Activated naive CD4-positive, alpha-beta T cell treated with anti-CD3 and anti-CD28 coated beads, Interleukin-2, amount 10 ng/mL, durations not matched to agents 7 days and 5 days (primary cell): Measurements from ENCODE around the gene AFMID.

Source experiments
- CTCF ChIA-PET: fragments of 350-600 bp; sonication (Branson Sonifier 250); formaldehyde crosslinking; loops from one replicate; lab custom pipeline; 2021; ENCODE audit warnings: antibody characterized with exemption; lab: Charles Lee
- DNase-seq: peaks from one replicate; pipeline ENCODE4 v3.0.0-alpha.2; 2020
- H3K27ac Mint-ChIP-seq: one replicate; pipeline ENCODE4 v1.8.0; 2021; ENCODE audit warnings: mild to moderate bottlenecking, moderate library complexity, mixed read lengths
- H3K27me3 Mint-ChIP-seq: one replicate; pipeline ENCODE4 v1.8.0; 2021; ENCODE audit warnings: mild to moderate bottlenecking, mixed read lengths
- H3K36me3 Mint-ChIP-seq: one replicate; pipeline ENCODE4 v1.8.0; 2021; ENCODE audit warnings: mixed read lengths
- H3K4me1 Mint-ChIP-seq: one replicate; pipeline ENCODE4 v1.8.0; 2021; ENCODE audit warnings: mixed read lengths
- H3K4me3 Mint-ChIP-seq: one replicate; pipeline ENCODE4 v1.8.0; 2021; ENCODE audit warnings: mild to moderate bottlenecking, moderate library complexity, mixed read lengths
- H3K9me3 Mint-ChIP-seq: one replicate; pipeline ENCODE4 v1.8.0; 2021; ENCODE audit warnings: mixed read lengths

AFMID gene

GRCh38 chr17:78237401-78238012 is 50.3 kb downstream of the AFMID start:
- Mint-ChIP-seq H3K36me3 (no peaks in the 10 kb centered on the region), H3K4me3 (no peak overlapping the region), H3K9me3 (no peaks in the 10 kb centered on the region), H3K27ac (no peak overlapping the region), H3K4me1 (peaks cover 2% of the 10 kb centered on the region), H3K27me3 (peaks cover 52% of the 10 kb centered on the region)
- CTCF ChIA-PET: interaction anchor here (0.5 to 3.2 kb wide), 2 partner anchors 13 to 71 kb away, joined by 3 to 14 read pairs; no protein-coding TSS in a partner anchor
- DNase-seq: no peak

DNA sequence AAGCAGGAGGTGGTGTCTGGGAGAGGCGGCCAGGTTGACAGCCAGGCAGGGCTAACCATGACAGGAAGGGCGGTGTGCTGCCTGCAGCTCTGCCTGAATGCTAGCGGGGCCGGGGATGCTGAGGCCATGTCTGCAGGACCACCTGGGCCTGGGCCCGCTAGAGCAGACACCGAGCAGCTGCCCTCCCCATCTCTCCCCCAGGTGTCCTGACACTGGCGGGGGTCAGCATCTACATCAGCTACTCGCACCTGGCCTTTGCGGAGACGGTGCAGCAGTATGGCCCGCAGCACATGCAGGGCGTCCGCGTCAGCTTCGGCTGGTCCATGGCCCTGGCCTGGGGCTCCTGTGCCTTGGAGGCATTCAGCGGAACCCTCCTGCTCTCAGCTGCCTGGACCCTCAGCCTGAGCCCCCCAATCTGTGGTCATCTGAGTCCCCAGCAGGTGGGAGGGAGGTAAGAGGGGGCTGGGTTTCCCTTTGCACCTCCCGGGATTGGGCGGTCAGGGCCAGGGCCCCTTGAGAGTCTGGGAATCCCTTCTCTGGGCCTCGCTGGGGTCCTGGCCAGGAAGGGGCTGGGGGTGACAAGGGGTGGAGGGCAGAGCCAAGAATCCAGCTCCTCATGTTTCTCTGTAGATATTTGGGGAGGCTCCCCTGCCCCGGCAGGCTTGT is 51.8 kb downstream of the AFMID start:
- Mint-ChIP-seq H3K4me1 (no peaks in the 10 kb centered on the region), H3K9me3 (no peaks in the 10 kb centered on the region), H3K4me3 (no peak overlapping the region), H3K27me3 (peaks cover 39% of the 10 kb centered on the region), H3K36me3 (no peaks in the 10 kb centered on the region), H3K27ac (no peak overlapping the region)
- CTCF ChIA-PET: interaction anchor here (3.2 kb wide), 1 partner anchor 12 kb away, joined by 14 read pairs; no protein-coding TSS in a partner anchor
- DNase-seq: no peak

GRCh38 chr17:78239489-78239931 is 52.3 kb downstream of the AFMID start:
- no peaks in the 10 kb centered on the region for H3K36me3 Mint-ChIP-seq
- H3K9me3 Mint-ChIP-seq: no peaks in the 10 kb centered on the region
- H3K4me3 Mint-ChIP-seq: no peak overlapping the region
- no peak for DNase-seq
- CTCF ChIA-PET: no interaction called here
- peaks cover 37% of the 10 kb centered on the region for H3K27me3 Mint-ChIP-seq
- H3K4me1 Mint-ChIP-seq: no peaks in the 10 kb centered on the region
- H3K27ac Mint-ChIP-seq: no peak overlapping the region

- H3K36me3 Mint-ChIP-seq: no peaks in the 10 kb centered on the region
- no peak for DNase-seq
- H3K27me3 Mint-ChIP-seq: peaks cover 31% of the 10 kb centered on the region
- H3K9me3 Mint-ChIP-seq: no peaks in the 10 kb centered on the region
- no peaks in the 10 kb centered on the region for H3K4me1 Mint-ChIP-seq
- no peak overlapping the region for H3K27ac Mint-ChIP-seq
- CTCF ChIA-PET: interaction anchor here (0.7 kb wide), 1 partner anchor 11 kb away, joined by 3 read pairs; no protein-coding TSS in a partner anchor
- H3K4me3 Mint-ChIP-seq: no peak overlapping the region
Observed at GRCh38 chr17:78240012-78240655, 53.0 kb downstream of the AFMID start.

DNA sequence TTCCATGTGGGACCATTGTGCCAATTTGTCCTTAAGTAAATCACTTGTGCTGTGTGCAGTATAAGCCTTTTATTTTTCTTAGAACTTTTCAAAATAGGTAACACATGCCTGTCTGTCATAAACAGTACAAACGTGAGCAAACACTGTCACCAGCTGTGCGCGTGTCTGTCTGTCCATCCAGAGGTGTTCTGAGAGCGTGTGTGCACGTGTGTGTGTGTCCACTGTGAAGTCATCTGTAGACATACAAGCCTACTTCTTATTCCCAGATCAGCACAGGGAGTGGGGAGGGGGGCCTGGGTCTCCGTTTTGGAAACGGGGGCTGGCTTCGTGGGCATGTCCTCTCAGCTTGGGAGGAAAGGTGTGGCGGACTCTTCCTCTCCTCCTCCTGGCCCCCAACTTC is 53.7 kb downstream of the AFMID start:
- H3K4me3 Mint-ChIP-seq: no peak overlapping the region
- H3K9me3 Mint-ChIP-seq: peaks cover 2% of the 10 kb centered on the region
- H3K27me3 Mint-ChIP-seq: peaks cover 31% of the 10 kb centered on the region
- no peak for DNase-seq
- no peak overlapping the region for H3K27ac Mint-ChIP-seq
- H3K36me3 Mint-ChIP-seq: no peaks in the 10 kb centered on the region
- CTCF ChIA-PET: interaction anchor here (0.7 kb wide), 1 partner anchor 10 kb away, joined by 3 read pairs; no protein-coding TSS in a partner anchor
- H3K4me1 Mint-ChIP-seq: no peaks in the 10 kb centered on the region

DNA sequence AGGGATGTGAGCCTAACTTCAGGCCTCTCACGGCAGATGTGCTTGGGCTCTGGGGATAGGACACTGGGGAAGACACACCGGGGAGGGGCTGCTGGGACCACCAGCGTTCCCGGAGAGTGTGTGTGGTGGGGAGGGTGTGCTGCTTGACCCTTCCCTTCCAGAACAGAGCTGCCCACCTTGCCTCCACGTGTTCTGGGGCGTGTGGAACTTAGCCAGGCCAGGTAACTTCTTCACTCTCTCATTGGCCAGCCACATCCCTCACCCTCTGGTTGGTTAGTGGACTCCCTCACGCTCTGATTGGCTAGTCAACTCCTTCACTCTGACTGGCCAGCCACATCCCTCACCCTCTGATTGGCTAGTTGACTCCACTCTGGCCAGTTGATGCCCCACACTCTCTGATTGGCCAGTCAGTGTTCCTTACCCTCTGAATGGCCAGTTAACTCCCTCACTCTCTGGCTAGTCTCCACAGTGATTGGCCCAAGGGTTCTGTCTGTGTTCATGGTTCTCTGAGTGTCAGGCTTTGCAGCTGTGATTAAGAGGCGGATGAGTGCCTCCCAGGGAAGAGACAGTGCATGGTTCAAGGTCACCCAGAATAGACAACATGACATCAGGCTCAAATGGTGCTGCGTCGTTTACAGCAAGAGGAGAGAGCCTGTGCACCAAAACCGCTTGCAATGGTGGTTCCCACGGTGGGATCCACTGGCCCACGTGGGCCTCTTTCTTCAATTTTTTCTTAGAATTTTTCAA is 54.3 kb downstream of the AFMID start:
- CTCF ChIA-PET: interaction anchor here (1.1 kb wide), 1 partner anchor 10 kb away, joined by 4 read pairs; no protein-coding TSS in a partner anchor
- H3K4me3 Mint-ChIP-seq: no peak overlapping the region
- H3K9me3 Mint-ChIP-seq: peaks cover 2% of the 10 kb centered on the region
- no peak overlapping the region for H3K27ac Mint-ChIP-seq
- no peak for DNase-seq
- H3K4me1 Mint-ChIP-seq: no peaks in the 10 kb centered on the region
- no peaks in the 10 kb centered on the region for H3K36me3 Mint-ChIP-seq
- H3K27me3 Mint-ChIP-seq: peaks cover 33% of the 10 kb centered on the region

GRCh38 chr17:78242024-78242742 is 55.0 kb downstream of the AFMID start:
- CTCF ChIA-PET: interaction anchor here (1.1 kb wide), 1 partner anchor 9 kb away, joined by 4 read pairs; no protein-coding TSS in a partner anchor
- Mint-ChIP-seq H3K27me3 (peaks cover 35% of the 10 kb centered on the region), H3K4me3 (no peak overlapping the region), H3K9me3 (peaks cover 2% of the 10 kb centered on the region), H3K27ac (no peak overlapping the region), H3K4me1 (no peaks in the 10 kb centered on the region), H3K36me3 (no peaks in the 10 kb centered on the region)
- no peak for DNase-seq

GRCh38 chr17:78247304-78247703 is 60.1 kb downstream of the AFMID start:
- H3K27ac Mint-ChIP-seq: no peak overlapping the region
- peaks cover 2% of the 10 kb centered on the region for H3K9me3 Mint-ChIP-seq
- H3K4me3 Mint-ChIP-seq: no peak overlapping the region
- CTCF ChIA-PET: interaction anchor here (1.1 to 5.3 kb wide), 2 partner anchors 16 to 163 kb away, joined by 4 to 20 read pairs; partner anchors contain the start of gene TMEM235
- no peaks in the 10 kb centered on the region for H3K36me3 Mint-ChIP-seq
- peaks cover 20% of the 10 kb centered on the region for H3K4me1 Mint-ChIP-seq
- no peak for DNase-seq
- H3K27me3 Mint-ChIP-seq: peaks cover 31% of the 10 kb centered on the region

DNA sequence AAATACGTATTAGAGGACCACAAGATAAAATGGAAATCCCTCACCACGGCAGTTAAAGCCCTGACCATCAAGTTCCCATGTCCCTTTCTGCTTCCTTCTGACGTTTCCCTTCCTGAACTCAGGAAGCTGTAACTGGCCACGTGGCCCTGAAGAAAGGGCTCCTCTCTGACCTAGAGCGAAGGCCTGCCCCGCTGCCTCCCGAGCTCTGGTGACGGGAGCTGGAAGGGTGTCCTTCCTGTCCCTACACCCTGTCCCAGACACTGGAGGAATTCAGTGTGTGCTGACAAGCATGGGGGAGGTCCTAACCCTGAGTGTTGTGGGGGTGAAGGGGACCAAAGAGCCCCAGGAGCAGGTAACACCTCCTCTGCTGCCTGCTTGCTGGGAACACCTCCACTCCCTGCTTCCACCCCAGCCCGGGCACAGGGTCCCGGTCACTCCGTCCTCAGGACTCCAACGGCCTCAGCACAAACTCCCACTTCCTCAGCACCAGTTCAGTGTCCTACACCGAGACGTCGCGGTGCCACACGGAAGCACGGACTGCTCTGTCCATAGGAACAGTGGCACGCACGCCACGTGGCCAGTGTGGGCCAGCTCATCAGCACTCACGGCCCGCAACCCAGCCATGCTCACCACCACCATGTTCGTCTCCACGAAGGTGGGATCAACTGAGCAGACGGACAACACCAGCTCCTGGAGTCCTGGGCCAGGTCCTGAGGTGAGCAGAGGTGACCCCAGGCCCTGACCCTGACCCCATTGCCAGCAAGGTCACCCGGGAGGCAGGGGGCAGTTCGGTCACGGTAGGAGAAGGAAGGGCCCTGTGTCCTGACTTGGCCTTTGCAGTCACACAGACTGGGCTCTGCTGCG is 61.1 kb downstream of the AFMID start:
- Mint-ChIP-seq H3K9me3 (peaks cover 2% of the 10 kb centered on the region), H3K27ac (no peak overlapping the region), H3K36me3 (no peaks in the 10 kb centered on the region), H3K27me3 (peaks cover 31% of the 10 kb centered on the region), H3K4me3 (no peak overlapping the region), H3K4me1 (peaks cover 30% of the 10 kb centered on the region)
- CTCF ChIA-PET: interaction anchor here (0.7 to 5.3 kb wide), 3 partner anchors 13 to 164 kb away, joined by 3 to 20 read pairs (median 4); partner anchors contain the start of gene TMEM235
- DNase-seq: no peak

GRCh38 chr17:78249074-78249817 is 62.1 kb downstream of the AFMID start:
- CTCF ChIA-PET: interaction anchor here (0.5 to 5.3 kb wide), 13 partner anchors 12 to 230 kb away, joined by 3 to 20 read pairs (median 5); no protein-coding TSS in a partner anchor
- Mint-ChIP-seq H3K4me3 (no peak overlapping the region), H3K9me3 (peaks cover 2% of the 10 kb centered on the region), H3K4me1 (peaks cover 34% of the 10 kb centered on the region), H3K36me3 (no peaks in the 10 kb centered on the region), H3K27ac (no peak overlapping the region), H3K27me3 (peaks cover 29% of the 10 kb centered on the region)
- no peak for DNase-seq

DNA sequence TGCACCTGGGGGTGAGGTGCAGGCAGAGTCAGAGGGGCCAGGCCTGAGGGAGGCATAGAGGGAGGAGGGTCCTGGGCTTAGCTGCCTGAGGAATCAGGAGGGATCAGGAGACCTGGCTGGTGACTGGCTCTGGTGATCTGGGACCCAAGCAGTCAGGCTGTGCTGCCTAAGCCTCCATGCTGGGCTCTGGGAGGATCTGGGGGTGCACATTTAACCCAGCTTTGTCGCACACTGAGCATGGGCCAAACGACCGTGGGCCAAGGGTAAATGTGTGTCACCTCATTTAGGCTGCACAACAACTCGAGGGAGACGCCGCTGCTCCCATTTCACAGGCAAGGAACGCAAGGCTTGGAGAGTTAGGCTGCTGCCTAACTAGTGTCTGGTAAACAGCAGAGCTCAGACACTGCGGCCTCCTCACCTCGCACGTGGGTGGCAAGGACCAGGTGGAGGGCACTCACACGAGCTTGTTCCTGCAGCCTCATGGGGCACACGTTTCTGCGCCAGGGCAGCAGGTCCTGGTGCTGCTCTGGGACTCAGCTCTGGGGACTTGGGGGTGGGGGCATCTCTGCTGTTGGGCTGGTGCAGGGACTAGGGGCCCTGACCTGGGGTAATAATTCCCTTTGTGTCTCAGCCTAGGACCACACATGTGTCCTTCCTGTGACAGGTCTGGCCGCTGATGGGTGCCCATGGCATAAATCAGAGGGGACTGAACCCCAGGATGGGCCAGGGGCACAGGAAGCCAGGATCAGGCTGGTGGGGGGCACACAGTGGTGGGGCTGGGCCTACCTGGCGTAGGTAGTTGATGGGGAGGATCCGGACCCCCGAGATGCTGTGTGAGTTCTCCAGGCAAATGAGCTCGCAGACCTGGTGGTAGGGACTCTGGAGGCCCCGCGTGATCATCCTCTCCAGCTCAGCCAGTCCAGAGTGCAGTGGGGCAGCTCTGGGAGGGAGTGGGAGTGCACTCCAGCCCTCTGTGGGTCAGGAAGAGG is 63.0 kb downstream of the AFMID start:
- H3K4me3 Mint-ChIP-seq: no peak overlapping the region
- H3K4me1 Mint-ChIP-seq: peaks cover 40% of the 10 kb centered on the region

More for the DNA sequence above, 63.0 kb downstream of the AFMID start:
- CTCF ChIA-PET: interaction anchor here (0.7 to 5.3 kb wide), 24 partner anchors 9 to 231 kb away, joined by 3 to 20 read pairs (median 6); partner anchors contain the start of gene BIRC5
- Mint-ChIP-seq H3K36me3 (no peaks in the 10 kb centered on the region), H3K27me3 (peaks cover 28% of the 10 kb centered on the region), H3K27ac (no peak overlapping the region), H3K9me3 (peaks cover 2% of the 10 kb centered on the region)
- no peak for DNase-seq
